Measurements from ENCODE around the gene KCNC2.

KCNC2 gene

GRCh38 chr12:75011120-75011519, 198.5 kb downstream of the KCNC2 start:
- H3K4me3 ChIP-seq (ENCODE audit: low read depth, low read length): no peak overlapping the region
- TF ChIP-seq CTCF (IDR thresholded peaks at IDR 0.05; ENCODE audit: low read depth, low read length): no peak
- in situ Hi-C loops (cut with HindIII; ENCODE audit: low sequenced_read_pairs): no loop called here
- no peak for DNase-seq (ENCODE audit: low read depth, low spot score)

- in situ Hi-C loops (cut with HindIII; ENCODE audit: low sequenced_read_pairs): no loop called here
- no peak for DNase-seq (ENCODE audit: low read depth, low spot score)
- H3K4me3 ChIP-seq (ENCODE audit: low read depth, low read length): no peak overlapping the region
- no peak for TF ChIP-seq CTCF (IDR thresholded peaks at IDR 0.05; ENCODE audit: low read depth, low read length)
Observed at GRCh38 chr12:75007133-75007532, 202.5 kb downstream of the KCNC2 start.

- no peak for TF ChIP-seq CTCF (IDR thresholded peaks at IDR 0.05; ENCODE audit: low read depth, low read length)
- no peak overlapping the region for H3K4me3 ChIP-seq (ENCODE audit: low read depth, low read length)
- no peak for DNase-seq (ENCODE audit: low read depth, low spot score)
- in situ Hi-C loops (cut with HindIII; ENCODE audit: low sequenced_read_pairs): no loop called here
Observed at GRCh38 chr12:75000120-75000519, 209.5 kb downstream of the KCNC2 start.

- no peak for DNase-seq (ENCODE audit: low read depth, low spot score)
- in situ Hi-C loops (cut with HindIII; ENCODE audit: low sequenced_read_pairs): no loop called here
- no peak for TF ChIP-seq CTCF (IDR thresholded peaks at IDR 0.05; ENCODE audit: low read depth, low read length)
- H3K4me3 ChIP-seq (ENCODE audit: low read depth, low read length): no peak overlapping the region
Observed at GRCh38 chr12:74999474-74999873, 210.2 kb downstream of the KCNC2 start.
